Neural cell (in vitro differentiated cells): Measurements from ENCODE around the gene SLC5A5.

Source experiments
- MXI1 ChIP-seq: fragments of 450-650 bp; conservative IDR thresholded peaks from 2 replicates; pipeline ENCODE4 v1.6.1; 2014; ENCODE audit warnings: antibody characterized with exemption, mild to moderate bottlenecking; ENCODE audit not compliant: poor library complexity, severe bottlenecking
- POLR2AphosphoS5 ChIP-seq: IDR thresholded peaks from 2 replicates; pipeline ENCODE4 v1.6.1; 2012

GRCh38 chr19:17841371-17841809 lies 30.4 kb upstream of the SLC5A5 start:
- no peak for TF ChIP-seq POLR2AphosphoS5
- TF ChIP-seq MXI1: no peak
